Activated CD4-positive, alpha-beta T cell treated with anti-CD3 and anti-CD28 coated beads for 36 hours (primary cell): Measurements from ENCODE around the gene PAX4. TPM values are rescaled to one million over a fixed set of nuclear protein-coding genes. Genes with fewer than 3 reads are reported as not detected.
"Not testable (repeated sequence)": the region's sequence is repeated elsewhere in the genome, so short reads cannot be mapped to it uniquely, and the experiment has no call there.

ENCODE experiments used
- ATAC-seq: fragments of 200-7000 bp; cut with Tn5 transposase; one replicate; pipeline ENCODE4 v1.10.0; 2021; ENCODE audit warnings: mild to moderate bottlenecking, moderate library complexity
- CTCF ChIA-PET: fragments of 350-600 bp; sonication (Branson Sonifier 250); formaldehyde crosslinking; loops from one replicate; lab custom pipeline; 2021; ENCODE audit warnings: antibody characterized with exemption; lab: Charles Lee
- POLR2A ChIA-PET: fragments of 350-600 bp; sonication (Branson Sonifier 250); formaldehyde crosslinking; loops from one replicate; lab custom pipeline; 2021; ENCODE audit warnings: antibody characterized with exemption, inconsistent platforms; lab: Charles Lee
- DNase-seq: peaks from one replicate; pipeline ENCODE4 v3.0.0-alpha.2; 2020
- H3K27ac Mint-ChIP-seq: one replicate; pipeline ENCODE4 v1.8.0; 2021; ENCODE audit warnings: mixed read lengths
- H3K27me3 Mint-ChIP-seq: one replicate; pipeline ENCODE4 v1.8.0; 2021; ENCODE audit warnings: mixed read lengths
- H3K36me3 Mint-ChIP-seq: one replicate; pipeline ENCODE4 v1.8.0; 2021; ENCODE audit warnings: low read depth, mixed read lengths
- H3K4me1 Mint-ChIP-seq: one replicate; pipeline ENCODE4 v1.8.0; 2021; ENCODE audit warnings: mixed read lengths
- H3K4me3 Mint-ChIP-seq: one replicate; pipeline ENCODE4 v1.8.0; 2021; ENCODE audit warnings: mild to moderate bottlenecking, moderate library complexity, mixed read lengths
- H3K9me3 Mint-ChIP-seq: one replicate; pipeline ENCODE4 v1.8.0; 2021; ENCODE audit warnings: low read depth, mixed read lengths
- intact Hi-C, 2 experiments: fragments of 100-400 bp; cut with DNase I in 1 of 2; cut with micrococcal nuclease in 1 of 2; formaldehyde crosslinking; loops; one replicate each; pipeline versions ENCODE4 v1.14.2 to v1.15.1; 2022 to 2024; cut with DNase I, micrococcal nuclease
- total RNA-seq, 2 experiments: library from RNA; stranded (reverse); gene quantifications; one replicate each; pipeline ENCODE4 v1.2.3, GENCODE V29; 2021

The PAX4 gene
- total RNA-seq, 2 experiments from 2014 or later, result not detected

DNA sequence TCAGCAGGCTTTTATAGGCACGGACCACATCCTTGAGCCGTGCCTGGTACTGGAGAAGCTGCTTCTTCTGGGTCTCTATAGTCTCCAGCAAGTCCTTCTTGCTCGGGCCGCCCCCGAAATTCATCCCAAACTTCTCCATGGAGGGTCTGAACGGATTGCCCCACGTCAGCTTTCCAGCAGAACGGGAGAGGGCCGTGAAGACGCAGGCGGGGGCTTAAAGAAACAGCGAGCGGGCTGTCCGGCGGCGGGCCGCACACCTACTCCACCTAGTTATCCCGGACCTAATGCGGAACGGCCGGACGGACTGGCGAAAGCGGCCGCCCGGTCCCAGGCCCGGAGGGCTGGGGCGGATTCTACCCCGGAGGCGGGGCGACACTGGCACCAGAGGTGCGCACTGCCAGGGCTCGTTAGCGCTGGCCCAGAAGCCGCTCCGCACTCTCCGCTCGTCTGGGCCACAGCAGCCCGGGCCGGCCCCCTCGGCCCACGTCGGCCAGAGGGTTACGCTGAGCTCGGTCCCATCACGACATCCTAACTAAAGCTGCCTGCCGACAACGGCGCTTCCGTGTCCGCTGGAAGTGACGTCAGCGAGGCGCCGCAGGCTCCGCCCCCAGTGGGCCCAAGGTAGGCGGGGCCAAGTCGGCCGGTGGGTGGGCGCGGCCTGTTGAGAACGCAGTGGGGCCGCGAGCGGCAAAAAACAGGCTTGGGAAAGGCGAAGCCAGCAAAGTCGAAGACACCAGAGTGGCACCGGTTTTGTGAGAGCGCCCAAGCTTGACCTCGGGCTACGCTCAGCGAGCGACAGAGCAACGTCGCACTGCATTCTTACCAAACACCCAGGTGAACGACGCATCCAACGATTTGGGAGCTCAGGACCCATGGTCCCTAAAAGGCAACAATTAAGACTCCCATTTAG lies 32.6 kb downstream of the PAX4 start, which contains the start of gene GCC1:
Gene GCC1, minus strand, starts transcription at position 553 of the 910 bp plus-strand sequence. Its CDS starts 414 bp downstream, at position 139.
- H3K9me3 Mint-ChIP-seq, result no peaks in the 10 kb centered on the region
- ATAC-seq (peak; percentile 84), DNase-seq (peak; percentile 96)
- intact Hi-C loops, result loop anchor here (1.0 to 10.0 kb wide), 11 partner anchors 66 to 1470 kb away; partner anchors contain the start of genes HILPDA (in 1 of the 2), IMPDH1 (in 1 of the 2), LRRC4 (in 1 of the 2) and RBM28 (in 1 of the 2)
- ChIA-PET POLR2A (interaction anchor here (0.6 to 0.7 kb wide), 2 partner anchors 19 to 193 kb away, joined by 3 read pairs; partner anchors contain the start of gene ZNF800), CTCF (interaction anchor here (0.7 to 2.0 kb wide), 7 partner anchors 13 to 238 kb away, joined by 3 to 6 read pairs (median 4); no protein-coding TSS in a partner anchor)
- H3K27ac Mint-ChIP-seq, result peak within 1 kb of the TSS; percentile 91
- H3K4me3 Mint-ChIP-seq, result peak within 1 kb of the TSS; percentile 88
- peaks cover 68% of the 10 kb centered on the region for H3K4me1 Mint-ChIP-seq
- H3K27me3 Mint-ChIP-seq, result no peaks in the 10 kb centered on the region
- H3K36me3 Mint-ChIP-seq, result peaks cover 33% of the 10 kb centered on the region

GRCh38 chr7:127584648-127585043 lies 33.3 kb downstream of the PAX4 start:
- ATAC-seq (no peak), DNase-seq (no peak)
- intact Hi-C loops, result loop anchor here (1.0 to 10.0 kb wide), 11 partner anchors 67 to 1470 kb away; partner anchors contain the start of genes HILPDA (in 1 of the 2), IMPDH1 (in 1 of the 2), LRRC4 (in 1 of the 2) and RBM28 (in 1 of the 2)
- no peaks in the 10 kb centered on the region for H3K27me3 Mint-ChIP-seq
- peak overlapping the region; percentile 91 for H3K27ac Mint-ChIP-seq
- peaks cover 29% of the 10 kb centered on the region for H3K36me3 Mint-ChIP-seq
- peaks cover 70% of the 10 kb centered on the region for H3K4me1 Mint-ChIP-seq
- peak overlapping the region; percentile 88 for H3K4me3 Mint-ChIP-seq
- POLR2A ChIA-PET, result no interaction called here
- H3K9me3 Mint-ChIP-seq, result no peaks in the 10 kb centered on the region
- CTCF ChIA-PET, result interaction anchor here (1.1 to 2.0 kb wide), 3 partner anchors 12 to 237 kb away, joined by 3 to 6 read pairs (median 5); no protein-coding TSS in a partner anchor

DNA sequence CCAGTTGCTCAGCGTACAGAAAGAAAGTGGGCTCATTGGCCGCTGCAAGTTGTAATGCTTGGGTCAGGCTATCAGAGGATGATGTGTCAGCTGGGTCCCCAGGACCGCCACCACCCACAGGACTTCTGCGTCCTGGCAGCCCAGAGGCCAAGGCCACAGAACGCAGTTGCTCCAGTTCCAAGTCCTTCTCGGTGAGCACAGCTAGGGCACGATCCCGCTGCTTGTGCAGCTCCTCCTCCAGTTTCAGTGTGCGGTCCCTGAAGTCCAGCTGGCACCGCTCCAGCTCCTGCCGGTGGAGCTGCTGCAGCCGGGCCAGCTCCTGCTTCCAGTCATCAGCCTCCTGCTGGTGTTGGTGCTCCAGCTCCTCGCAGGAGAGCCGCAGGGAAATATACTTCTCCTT lies 35.6 kb downstream of the PAX4 start:
- Mint-ChIP-seq H3K4me1 (peaks cover 63% of the 10 kb centered on the region), H3K27me3 (no peaks in the 10 kb centered on the region), H3K4me3 (no peak overlapping the region), H3K9me3 (no peaks in the 10 kb centered on the region), H3K27ac (no peak overlapping the region), H3K36me3 (peaks cover 39% of the 10 kb centered on the region)
- DNase-seq (no peak), ATAC-seq (no peak)
- intact Hi-C loops, result loop anchor here (10.0 kb wide), 2 partner anchors 188 to 1472 kb away; partner anchors contain the start of genes TNPO3 (in 1 of the 2) and ZNF800 (in 1 of the 2)
- ChIA-PET POLR2A (no interaction called here), CTCF (interaction anchor here (0.8 kb wide), 1 partner anchor 15 kb away, joined by 3 read pairs; no protein-coding TSS in a partner anchor)

- CTCF ChIA-PET, result interaction anchor here (0.8 to 1.1 kb wide), 2 partner anchors 9 to 102 kb away, joined by 3 read pairs; no protein-coding TSS in a partner anchor
- POLR2A ChIA-PET, result no interaction called here
Observed at GRCh38 chr7:127581716-127582115, 36.2 kb downstream of the PAX4 start.

DNA sequence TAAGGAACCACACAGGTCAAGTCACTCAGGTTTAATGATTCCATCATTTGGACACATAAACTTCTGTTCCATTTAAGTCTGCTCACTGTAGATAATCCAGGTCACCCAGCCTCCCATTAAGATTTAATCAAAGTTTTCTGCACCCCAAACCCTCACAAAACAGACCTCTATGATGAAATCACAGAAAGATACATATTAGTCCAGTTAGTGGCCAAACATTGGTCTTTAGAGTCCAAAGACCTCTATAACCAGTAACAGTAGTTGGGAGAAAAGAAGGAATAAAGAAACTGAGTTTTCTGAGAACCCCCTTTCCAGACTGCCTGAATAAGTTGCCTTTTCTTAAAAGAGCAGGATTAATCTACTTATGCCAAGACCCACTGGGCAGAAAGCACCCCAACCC lies 37.3 kb downstream of the PAX4 start:
- no peak for DNase-seq
- Mint-ChIP-seq H3K4me3 (no peak overlapping the region), H3K9me3 (no peaks in the 10 kb centered on the region), H3K27me3 (no peaks in the 10 kb centered on the region), H3K4me1 (peaks cover 54% of the 10 kb centered on the region), H3K36me3 (peaks cover 39% of the 10 kb centered on the region), H3K27ac (no peak overlapping the region)
- CTCF ChIA-PET, result interaction anchor here (0.8 kb wide), 1 partner anchor 103 kb away, joined by 3 read pairs; no protein-coding TSS in a partner anchor
- no peak for ATAC-seq
- POLR2A ChIA-PET, result no interaction called here
- intact Hi-C loops, result loop anchor here (10.0 kb wide), 2 partner anchors 186 to 1474 kb away; partner anchors contain the start of genes TNPO3 (in 1 of the 2) and ZNF800 (in 1 of the 2)

More at GRCh38 chr7:127581716-127582115, 36.2 kb downstream of the PAX4 start:
- H3K4me1 Mint-ChIP-seq, result peaks cover 57% of the 10 kb centered on the region
- DNase-seq (no peak), ATAC-seq (no peak)
- H3K9me3 Mint-ChIP-seq, result no peaks in the 10 kb centered on the region
- no peak overlapping the region for H3K4me3 Mint-ChIP-seq
- H3K36me3 Mint-ChIP-seq, result peaks cover 39% of the 10 kb centered on the region
- intact Hi-C loops, result loop anchor here (10.0 kb wide), 2 partner anchors 187 to 1473 kb away; partner anchors contain the start of genes TNPO3 (in 1 of the 2) and ZNF800 (in 1 of the 2)
- H3K27me3 Mint-ChIP-seq, result no peaks in the 10 kb centered on the region
- no peak overlapping the region for H3K27ac Mint-ChIP-seq

DNA sequence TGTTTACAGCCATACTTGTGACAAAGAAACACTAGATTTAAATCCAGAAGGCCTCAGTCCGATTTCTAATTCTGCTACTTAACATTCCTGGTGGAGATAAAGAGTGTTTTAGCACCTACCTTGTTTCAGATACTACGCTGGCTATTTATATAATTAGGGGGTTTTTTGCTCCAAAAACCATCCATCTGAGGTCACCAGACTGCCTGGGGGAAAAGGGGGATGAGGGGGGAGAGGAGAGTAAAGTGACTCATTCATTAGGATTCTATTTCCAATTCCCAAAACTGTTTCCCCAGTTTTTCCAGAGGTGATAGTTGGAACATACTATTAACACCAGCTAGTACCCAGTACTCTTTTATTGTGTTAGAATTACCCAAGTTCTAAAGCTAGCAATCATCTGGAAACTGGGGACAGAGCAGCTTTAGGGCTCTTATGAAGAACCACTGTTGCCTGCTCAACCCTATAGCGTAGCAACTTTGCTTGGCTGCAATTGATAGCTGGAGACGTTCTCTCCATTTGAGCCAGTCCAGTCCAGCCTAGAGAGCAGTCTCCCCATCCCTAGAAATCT lies 39.1 kb downstream of the PAX4 start:
- Mint-ChIP-seq H3K4me1 (peaks cover 43% of the 10 kb centered on the region), H3K27me3 (no peaks in the 10 kb centered on the region), H3K9me3 (no peaks in the 10 kb centered on the region), H3K36me3 (peaks cover 38% of the 10 kb centered on the region), H3K4me3 (no peak overlapping the region), H3K27ac (no peak overlapping the region)
- POLR2A ChIA-PET, result no interaction called here
- CTCF ChIA-PET, result no interaction called here
- intact Hi-C loops, result no loop called here
- DNase-seq (no peak), ATAC-seq (no peak)

- peaks cover 36% of the 10 kb centered on the region for H3K4me1 Mint-ChIP-seq
- no peaks in the 10 kb centered on the region for H3K9me3 Mint-ChIP-seq
- no peaks in the 10 kb centered on the region for H3K27me3 Mint-ChIP-seq
- POLR2A ChIA-PET, result no interaction called here
- H3K36me3 Mint-ChIP-seq, result peaks cover 33% of the 10 kb centered on the region
- H3K27ac Mint-ChIP-seq, result no peak overlapping the region
- DNase-seq (no peak), ATAC-seq (no peak)
- CTCF ChIA-PET, result no interaction called here
- intact Hi-C loops, result no loop called here
- H3K4me3 Mint-ChIP-seq, result no peak overlapping the region
Observed at GRCh38 chr7:127578036-127578684, 39.8 kb downstream of the PAX4 start.

DNA sequence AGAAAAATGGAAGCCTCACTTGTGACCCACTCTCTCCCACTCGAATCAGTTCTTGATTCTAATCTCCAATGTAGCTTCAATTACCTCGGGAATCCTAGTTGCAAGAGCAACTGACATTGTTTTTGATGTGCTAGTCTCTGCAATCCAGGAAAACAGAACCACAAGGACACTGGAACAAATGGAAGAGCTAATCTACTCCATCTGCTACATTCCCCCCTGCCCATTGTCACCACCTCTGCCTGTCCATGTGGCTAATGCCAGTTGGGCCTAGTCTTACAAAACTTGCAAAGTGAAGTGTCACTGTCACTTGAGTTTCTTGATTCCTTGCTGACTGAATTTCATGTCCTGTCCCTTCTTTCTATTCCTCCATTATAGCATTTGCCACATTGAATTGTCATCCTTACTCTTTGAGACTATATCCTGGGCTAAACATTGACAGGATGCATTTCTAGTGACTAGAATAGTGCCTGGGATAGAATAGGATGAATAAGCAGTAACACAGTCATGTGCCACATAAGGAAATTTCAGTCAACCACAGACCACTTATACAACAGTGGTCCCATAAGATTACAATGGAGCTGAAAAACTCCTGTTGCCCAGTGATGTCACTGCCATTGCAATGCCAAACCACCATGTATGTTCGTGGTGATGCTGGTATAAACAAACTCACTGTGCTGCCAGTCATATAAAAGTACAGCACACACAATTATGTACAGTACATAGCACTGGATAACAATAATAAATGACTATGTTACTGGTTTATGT lies 46.0 kb downstream of the PAX4 start:
- Mint-ChIP-seq H3K36me3 (peaks cover 2% of the 10 kb centered on the region), H3K4me3 (no peak overlapping the region), H3K27me3 (no peaks in the 10 kb centered on the region), H3K4me1 (no peaks in the 10 kb centered on the region), H3K9me3 (peaks cover 2% of the 10 kb centered on the region), H3K27ac (no peak overlapping the region)
- intact Hi-C loops, result no loop called here
- ChIA-PET POLR2A (no interaction called here), CTCF (interaction anchor here (2.2 kb wide), 1 partner anchor 13 kb away, joined by 6 read pairs; the partner anchor contains the start of gene GCC1)
- no peak for ATAC-seq
- DNase-seq, result no peak

DNA sequence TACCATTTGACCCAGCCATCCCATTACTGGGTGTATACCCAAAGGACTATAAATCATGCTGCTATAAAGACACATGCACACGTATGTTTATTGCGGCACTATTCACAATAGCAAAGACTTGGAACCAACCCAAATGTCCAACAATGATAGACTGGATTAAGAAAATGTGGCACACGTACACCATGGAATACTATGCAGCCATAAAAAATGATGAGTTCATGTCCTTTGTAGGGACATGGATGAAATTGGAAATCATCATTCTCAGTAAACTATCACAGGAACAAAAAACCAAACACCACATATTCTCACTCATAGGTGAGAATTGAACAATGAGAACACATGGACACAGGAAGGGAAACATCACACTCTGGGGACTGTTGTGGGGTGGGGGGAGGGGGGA lies 49.9 kb downstream of the PAX4 start:
- intact Hi-C loops, H3K27ac Mint-ChIP-seq, POLR2A ChIA-PET, CTCF ChIA-PET, H3K36me3 Mint-ChIP-seq, ATAC-seq, H3K27me3 Mint-ChIP-seq, H3K9me3 Mint-ChIP-seq, DNase-seq, H3K4me1 Mint-ChIP-seq, H3K4me3 Mint-ChIP-seq: not testable (repeated sequence)

DNA sequence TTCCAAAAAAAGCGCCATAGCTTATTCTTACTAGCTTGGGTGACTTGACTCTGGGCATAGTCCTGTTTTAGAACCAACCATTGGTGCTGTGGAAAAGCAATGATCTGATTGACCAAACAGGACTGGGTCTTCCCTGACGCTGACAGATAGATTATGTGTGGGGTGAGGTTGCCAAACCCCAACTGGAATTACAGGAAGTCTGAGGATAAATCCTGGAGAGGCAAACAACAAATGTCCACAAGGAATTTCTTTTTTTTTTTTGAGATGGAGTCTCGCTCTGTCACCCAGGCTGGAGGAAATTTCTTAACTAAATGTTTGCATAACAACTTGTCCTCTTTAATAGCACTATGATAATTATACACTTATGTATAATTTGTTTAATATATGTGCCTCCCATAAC lies 51.7 kb downstream of the PAX4 start:
- no peaks in the 10 kb centered on the region for H3K4me1 Mint-ChIP-seq
- ChIA-PET CTCF (no interaction called here), POLR2A (interaction anchor here (0.9 kb wide), 1 partner anchor 19 kb away, joined by 3 read pairs; the partner anchor contains the start of gene GCC1)
- ATAC-seq (no peak), DNase-seq (no peak)
- intact Hi-C loops, result no loop called here
- no peak overlapping the region for H3K27ac Mint-ChIP-seq
- peaks cover 2% of the 10 kb centered on the region for H3K36me3 Mint-ChIP-seq
- H3K9me3 Mint-ChIP-seq, result peaks cover 2% of the 10 kb centered on the region
- no peak overlapping the region for H3K4me3 Mint-ChIP-seq
- H3K27me3 Mint-ChIP-seq, result no peaks in the 10 kb centered on the region
